ACC112 (cell line): ENCODE data around the gene CALCR.
A peak's percentile ranks its signal among the peaks of the same experiment; 100 is the strongest.
"Not testable (repeated sequence)": the region's sequence is repeated elsewhere in the genome, so short reads cannot be mapped to it uniquely, and the experiment has no call there.

ENCODE experiments used
- H2AFZ ChIP-seq: fragments of 200-600 bp; sonication (generic); one replicate; pipeline ENCODE4 v1.6.0; 2017; ENCODE audit warnings: antibody characterized with exemption, low read length; ENCODE audit not compliant: unreplicated experiment
- H3K27ac ChIP-seq: fragments of 200-600 bp; sonication (generic); 2 replicates; pipeline ENCODE4 v1.5.1; 2014; ENCODE audit warnings: low read depth, mild to moderate bottlenecking, antibody characterized with exemption, low read length, moderate library complexity
- H3K27me3 ChIP-seq: fragments of 200-600 bp; sonication (generic); 2 replicates; pipeline ENCODE4 v1.6.1; 2014; ENCODE audit warnings: mild to moderate bottlenecking, antibody characterized with exemption, low read length, moderate library complexity, mixed read lengths; ENCODE audit not compliant: insufficient read depth
- H3K36me3 ChIP-seq: fragments of 200-600 bp; sonication (generic); 2 replicates; pipeline ENCODE4 v1.6.1; 2016; ENCODE audit warnings: mild to moderate bottlenecking, antibody characterized with exemption, low read length, moderate library complexity, mixed read lengths; ENCODE audit not compliant: insufficient read depth
- H3K4me1 ChIP-seq: fragments of 200-600 bp; sonication (generic); one replicate; pipeline ENCODE4 v1.6.1; 2016; ENCODE audit warnings: low read length, mixed read lengths; ENCODE audit not compliant: insufficient read depth, unreplicated experiment, control insufficient read depth
- H3K4me3 ChIP-seq: fragments of 200-600 bp; sonication (generic); 2 replicates; pipeline ENCODE4 v1.5.1; 2014; ENCODE audit warnings: mild to moderate bottlenecking, low read depth, low read length
- H3K79me2 ChIP-seq: fragments of 200-600 bp; sonication (generic); one replicate; pipeline ENCODE4 v1.6.0; 2016; ENCODE audit warnings: low read length; ENCODE audit not compliant: control insufficient read depth, unreplicated experiment, insufficient read depth

The CALCR gene

GRCh38 chr7:93586479-93586865 lies 11.9 kb upstream of the CALCR start:
- H3K4me1 ChIP-seq, H2AFZ ChIP-seq, H3K4me3 ChIP-seq, H3K79me2 ChIP-seq, H3K27ac ChIP-seq, H3K27me3 ChIP-seq, H3K36me3 ChIP-seq: not testable (repeated sequence)

- H3K36me3 ChIP-seq, H2AFZ ChIP-seq, H3K4me3 ChIP-seq, H3K27me3 ChIP-seq, H3K79me2 ChIP-seq, H3K4me1 ChIP-seq, H3K27ac ChIP-seq: not testable (repeated sequence)
These were observed 11.4 kb upstream of the CALCR start for GRCh38 chr7:93585694-93586478.

GRCh38 chr7:93579431-93579830 lies 4.9 kb upstream of the CALCR start:
- no peak overlapping the region for H2AFZ ChIP-seq
- peaks cover 3% of the 10 kb centered on the region for H3K4me1 ChIP-seq
- no peak overlapping the region for H3K4me3 ChIP-seq
- H3K79me2 ChIP-seq: no peaks in the 10 kb centered on the region
- H3K27me3 ChIP-seq: peaks cover 60% of the 10 kb centered on the region
- H3K27ac ChIP-seq: no peak overlapping the region
- no peaks in the 10 kb centered on the region for H3K36me3 ChIP-seq

GRCh38 chr7:93578762-93579161 lies 4.2 kb upstream of the CALCR start:
- Histone ChIP-seq H3K79me2 (no peaks in the 10 kb centered on the region), H2AFZ (no peak overlapping the region), H3K36me3 (no peaks in the 10 kb centered on the region), H3K27me3 (peaks cover 67% of the 10 kb centered on the region), H3K4me1 (peaks cover 3% of the 10 kb centered on the region), H3K27ac (no peak overlapping the region), H3K4me3 (no peak overlapping the region)

GRCh38 chr7:93575555-93576399 lies 1.3 kb upstream of the CALCR start:
- peak overlapping the region; percentile 67 for H3K4me3 ChIP-seq
- peaks cover 3% of the 10 kb centered on the region for H3K4me1 ChIP-seq
- peaks cover 84% of the 10 kb centered on the region for H3K27me3 ChIP-seq

GRCh38 chr7:93574269-93574645 lies 267 bp downstream of the CALCR start:
- Histone ChIP-seq H2AFZ (no peak overlapping the region), H3K27ac (no peak overlapping the region), H3K79me2 (no peaks in the 10 kb centered on the region), H3K27me3 (peaks cover 71% of the 10 kb centered on the region), H3K36me3 (no peaks in the 10 kb centered on the region), H3K4me3 (peak overlapping the region; percentile 67), H3K4me1 (peaks cover 3% of the 10 kb centered on the region)

More at GRCh38 chr7:93575555-93576399, 1.3 kb upstream of the CALCR start:
- no peak overlapping the region for H2AFZ ChIP-seq
- no peak overlapping the region for H3K27ac ChIP-seq
- H3K36me3 ChIP-seq: no peaks in the 10 kb centered on the region
- H3K79me2 ChIP-seq: no peaks in the 10 kb centered on the region

GRCh38 chr7:93569189-93569588 lies 5.3 kb downstream of the CALCR start:
- H2AFZ ChIP-seq: no peak overlapping the region
- no peaks in the 10 kb centered on the region for H3K79me2 ChIP-seq
- H3K27ac ChIP-seq: no peak overlapping the region
- peaks cover 12% of the 10 kb centered on the region for H3K4me1 ChIP-seq
- no peaks in the 10 kb centered on the region for H3K36me3 ChIP-seq
- H3K4me3 ChIP-seq: no peak overlapping the region
- peaks cover 25% of the 10 kb centered on the region for H3K27me3 ChIP-seq

GRCh38 chr7:93566876-93567275 lies 7.6 kb downstream of the CALCR start:
- Histone ChIP-seq H3K27me3 (peaks cover 4% of the 10 kb centered on the region), H3K4me3 (no peak overlapping the region), H3K79me2 (no peaks in the 10 kb centered on the region), H2AFZ (no peak overlapping the region), H3K27ac (no peak overlapping the region), H3K4me1 (peaks cover 12% of the 10 kb centered on the region), H3K36me3 (no peaks in the 10 kb centered on the region)

- H3K4me1 ChIP-seq: peaks cover 20% of the 10 kb centered on the region
- no peak overlapping the region for H2AFZ ChIP-seq
- H3K27ac ChIP-seq: no peak overlapping the region
- no peaks in the 10 kb centered on the region for H3K79me2 ChIP-seq
- no peaks in the 10 kb centered on the region for H3K36me3 ChIP-seq
- H3K27me3 ChIP-seq: no peaks in the 10 kb centered on the region
- no peak overlapping the region for H3K4me3 ChIP-seq
These were observed 10.9 kb downstream of the CALCR start for GRCh38 chr7:93563584-93563983.

GRCh38 chr7:93562936-93563335 lies 11.6 kb downstream of the CALCR start:
- no peak overlapping the region for H2AFZ ChIP-seq
- peaks cover 20% of the 10 kb centered on the region for H3K4me1 ChIP-seq
- H3K79me2 ChIP-seq: no peaks in the 10 kb centered on the region
- no peak overlapping the region for H3K4me3 ChIP-seq
- H3K36me3 ChIP-seq: no peaks in the 10 kb centered on the region
- H3K27me3 ChIP-seq: no peaks in the 10 kb centered on the region
- H3K27ac ChIP-seq: no peak overlapping the region

GRCh38 chr7:93562106-93562505 lies 12.4 kb downstream of the CALCR start:
- H3K79me2 ChIP-seq: no peaks in the 10 kb centered on the region
- H3K36me3 ChIP-seq: no peaks in the 10 kb centered on the region
- H3K27me3 ChIP-seq: no peaks in the 10 kb centered on the region
- H3K27ac ChIP-seq: no peak overlapping the region
- H2AFZ ChIP-seq: no peak overlapping the region
- H3K4me1 ChIP-seq: peaks cover 19% of the 10 kb centered on the region
- H3K4me3 ChIP-seq: no peak overlapping the region
